CD4-positive, alpha-beta memory T cell (primary cell): ENCODE measurements around the gene BASP1. TPM values are rescaled to one million over a fixed set of nuclear protein-coding genes. Genes with fewer than 3 reads are reported as not detected.

Experiments
- CTCF ChIA-PET: fragments of 350-600 bp; sonication (Branson Sonifier 250); formaldehyde crosslinking; loops from one replicate; lab custom pipeline; 2021; ENCODE audit warnings: inconsistent platforms; ENCODE audit not compliant: partially characterized antibody; lab: Charles Lee
- POLR2A ChIA-PET: fragments of 350-600 bp; sonication (Branson Sonifier 250); formaldehyde crosslinking; loops from one replicate; lab custom pipeline; 2021; ENCODE audit not compliant: partially characterized antibody; lab: Charles Lee
- DNase-seq, 5 donors: peaks; one replicate each; pipeline versions ENCODE4 v3.0.0 to v3.0.0-alpha.2; 2020 to 2022; ENCODE audit warnings: mixed read lengths in 1 of 5
- H3K27ac ChIP-seq: one replicate; pipeline ENCODE4 v1.7.0; 2013; ENCODE audit warnings: low read depth, low read length
- H3K27me3 ChIP-seq: 2 replicates; pipeline ENCODE4 v1.7.0; 2013; ENCODE audit warnings: mild to moderate bottlenecking, low read length, moderate library complexity; ENCODE audit not compliant: insufficient read depth
- H3K36me3 ChIP-seq: 2 replicates; pipeline ENCODE4 v1.7.0; 2013; ENCODE audit warnings: mild to moderate bottlenecking, low read length, moderate library complexity; ENCODE audit not compliant: insufficient read depth
- H3K4me1 ChIP-seq: 2 replicates; pipeline ENCODE4 v1.7.0; 2013; ENCODE audit warnings: mild to moderate bottlenecking, low read length, moderate library complexity; ENCODE audit not compliant: insufficient read depth
- H3K4me3 ChIP-seq, 2 donors: one replicate each; pipeline ENCODE4 v1.7.0; 2013; ENCODE audit warnings: low read length in 2 of 2, mild to moderate bottlenecking in 1 of 2
- H3K9me3 ChIP-seq, 2 donors: one replicate each; pipeline ENCODE4 v1.7.0; 2013; ENCODE audit warnings: low read length in 2 of 2, control low read depth in 1 of 2; ENCODE audit not compliant: control insufficient read depth in 1 of 2
- H3K27ac Mint-ChIP-seq, 7 donors: one replicate each; pipeline ENCODE4 v1.8.0; 2020 to 2021; ENCODE audit warnings: mixed read lengths in 7 of 7, mild to moderate bottlenecking in 6 of 7, inconsistent platforms in 3 of 7, moderate library complexity in 3 of 7
- H3K27me3 Mint-ChIP-seq, 2 donors: one replicate each; pipeline ENCODE4 v1.8.0; 2020 to 2021; ENCODE audit warnings: mixed read lengths in 2 of 2
- H3K36me3 Mint-ChIP-seq, 2 donors: one replicate each; pipeline ENCODE4 v1.8.0; 2020 to 2021; ENCODE audit warnings: mixed read lengths in 2 of 2, inconsistent platforms in 1 of 2, mild to moderate bottlenecking in 1 of 2
- H3K4me1 Mint-ChIP-seq, 4 donors: one replicate each; pipeline ENCODE4 v1.8.0; 2020 to 2021; ENCODE audit warnings: mixed read lengths in 4 of 4, mild to moderate bottlenecking in 1 of 4
- H3K4me3 Mint-ChIP-seq, 8 donors: one replicate each; pipeline ENCODE4 v1.8.0; 2020 to 2021; ENCODE audit warnings: mixed read lengths in 8 of 8, mild to moderate bottlenecking in 7 of 8, moderate library complexity in 6 of 8, inconsistent platforms in 3 of 8
- H3K9me3 Mint-ChIP-seq, 8 donors: one replicate each; pipeline ENCODE4 v1.8.0; 2020 to 2021; ENCODE audit warnings: mixed read lengths in 8 of 8, mild to moderate bottlenecking in 5 of 8, inconsistent platforms in 3 of 8, moderate library complexity in 1 of 8
- intact Hi-C: fragments of 100-400 bp; cut with micrococcal nuclease; formaldehyde crosslinking; loops from one replicate; pipeline ENCODE4 v1.15.1; 2023
- polyA plus RNA-seq, 2 donors: library from polyadenylated mRNA; unstranded; fragments of 300-500 nt; fragmentation: Illumina TruSeq; gene quantifications; one replicate each; pipeline ENCODE4 v1.2.3, GENCODE V29; 2021
- total RNA-seq, 2 experiments: library from RNA; stranded (reverse); gene quantifications; one replicate each; pipeline ENCODE4 v1.2.3, GENCODE V29; 2021

BASP1 gene
- total and polyA plus RNA-seq, 4 experiments from 2014 or later, result 0.10 to 0.90 (median 0.74) TPM

- intact Hi-C loops, result no loop called here
- no peaks in the 10 kb centered on the region for H3K27me3 Mint-ChIP-seq
- POLR2A ChIA-PET, result no interaction called here
These were observed 36.3 kb upstream of the BASP1 start for GRCh38 chr5:17180864-17181723.

GRCh38 chr5:17182494-17182893 is 34.9 kb upstream of the BASP1 start:
- POLR2A ChIA-PET, result no interaction called here

More at GRCh38 chr5:17180864-17181723, 36.3 kb upstream of the BASP1 start:
- H3K36me3 ChIP-seq, result no peaks in the 10 kb centered on the region
- H3K4me1 Mint-ChIP-seq, result no peaks in the 10 kb centered on the region
- DNase-seq, result no peak
- no peaks in the 10 kb centered on the region for H3K9me3 ChIP-seq
- H3K27ac ChIP-seq, result no peak overlapping the region
- H3K27ac Mint-ChIP-seq, result no peak overlapping the region
- CTCF ChIA-PET, result interaction anchor here (3.3 kb wide), 1 partner anchor 9 kb away, joined by 21 read pairs; no protein-coding TSS in a partner anchor
- no peak overlapping the region for H3K4me3 Mint-ChIP-seq
- no peaks in the 10 kb centered on the region for H3K4me1 ChIP-seq
- H3K4me3 ChIP-seq, result no peak overlapping the region
- H3K36me3 Mint-ChIP-seq, result no peaks in the 10 kb centered on the region
- H3K9me3 Mint-ChIP-seq, result peaks cover 0 to 3% (median 0%) of the 10 kb centered on the region in 8 donors
- H3K27me3 ChIP-seq, result no peaks in the 10 kb centered on the region

GRCh38 chr5:17182981-17183380 is 34.5 kb upstream of the BASP1 start:
- H3K27ac Mint-ChIP-seq, result no peak overlapping the region
- DNase-seq, result no peak
- no peak overlapping the region for H3K4me3 Mint-ChIP-seq
- H3K4me3 ChIP-seq, result no peak overlapping the region
- H3K27ac ChIP-seq, result no peak overlapping the region
- no peaks in the 10 kb centered on the region for H3K9me3 ChIP-seq
- no peaks in the 10 kb centered on the region for H3K4me1 ChIP-seq
- H3K4me1 Mint-ChIP-seq, result no peaks in the 10 kb centered on the region
- H3K27me3 ChIP-seq, result no peaks in the 10 kb centered on the region
- H3K9me3 Mint-ChIP-seq, result peaks cover 0 to 3% (median 0%) of the 10 kb centered on the region in 8 donors
- ChIA-PET POLR2A (no interaction called here), CTCF (interaction anchor here (3.3 kb wide), 1 partner anchor 7 kb away, joined by 21 read pairs; no protein-coding TSS in a partner anchor)
- no peaks in the 10 kb centered on the region for H3K36me3 ChIP-seq
- intact Hi-C loops, result no loop called here
- no peaks in the 10 kb centered on the region for H3K36me3 Mint-ChIP-seq
- H3K27me3 Mint-ChIP-seq, result peaks cover 0 to 2% of the 10 kb centered on the region in 2 donors

More at GRCh38 chr5:17182494-17182893, 34.9 kb upstream of the BASP1 start:
- Mint-ChIP-seq H3K9me3 (peaks cover 0 to 3% (median 0%) of the 10 kb centered on the region in 8 donors), H3K27me3 (peaks cover 0 to 2% of the 10 kb centered on the region in 2 donors), H3K36me3 (no peaks in the 10 kb centered on the region), H3K4me1 (no peaks in the 10 kb centered on the region), H3K27ac (no peak overlapping the region), H3K4me3 (no peak overlapping the region)
- H3K9me3 ChIP-seq, result no peaks in the 10 kb centered on the region
- no peak for DNase-seq
- no peak overlapping the region for H3K27ac ChIP-seq
- intact Hi-C loops, result no loop called here
- H3K27me3 ChIP-seq, result no peaks in the 10 kb centered on the region
- no peaks in the 10 kb centered on the region for H3K4me1 ChIP-seq
- H3K36me3 ChIP-seq, result no peaks in the 10 kb centered on the region
- no peak overlapping the region for H3K4me3 ChIP-seq
- CTCF ChIA-PET, result interaction anchor here (3.3 kb wide), 1 partner anchor 8 kb away, joined by 21 read pairs; no protein-coding TSS in a partner anchor

GRCh38 chr5:17183831-17184230 is 33.6 kb upstream of the BASP1 start:
- H3K27me3 ChIP-seq, result no peaks in the 10 kb centered on the region
- ChIA-PET POLR2A (no interaction called here), CTCF (interaction anchor here (1.4 to 1.5 kb wide), 2 partner anchors 10 to 19 kb away, joined by 3 to 4 read pairs; no protein-coding TSS in a partner anchor)
- H3K36me3 Mint-ChIP-seq, result no peaks in the 10 kb centered on the region
- no peak overlapping the region for H3K4me3 ChIP-seq
- no peak overlapping the region for H3K4me3 Mint-ChIP-seq
- peaks cover 0 to 2% of the 10 kb centered on the region in 2 donors for H3K27me3 Mint-ChIP-seq
- H3K9me3 ChIP-seq, result no peaks in the 10 kb centered on the region
- no peak overlapping the region for H3K27ac ChIP-seq
- peaks cover 0 to 3% (median 0%) of the 10 kb centered on the region in 8 donors for H3K9me3 Mint-ChIP-seq
- H3K4me1 ChIP-seq, result no peaks in the 10 kb centered on the region
- no peaks in the 10 kb centered on the region for H3K4me1 Mint-ChIP-seq
- no peak overlapping the region for H3K27ac Mint-ChIP-seq
- DNase-seq, result no peak
- intact Hi-C loops, result no loop called here
- no peaks in the 10 kb centered on the region for H3K36me3 ChIP-seq

GRCh38 chr5:17184588-17184987 is 32.8 kb upstream of the BASP1 start:
- peaks cover 0 to 3% (median 0%) of the 10 kb centered on the region in 4 donors for H3K4me1 Mint-ChIP-seq
- H3K9me3 Mint-ChIP-seq, result peaks cover 0 to 2% (median 0%) of the 10 kb centered on the region in 8 donors
- H3K9me3 ChIP-seq, result no peaks in the 10 kb centered on the region
- ChIA-PET POLR2A (no interaction called here), CTCF (interaction anchor here (1.4 to 1.5 kb wide), 2 partner anchors 10 to 18 kb away, joined by 3 to 4 read pairs; no protein-coding TSS in a partner anchor)
- H3K36me3 Mint-ChIP-seq, result no peaks in the 10 kb centered on the region
- H3K27ac ChIP-seq, result no peak overlapping the region
- no peak overlapping the region for H3K27ac Mint-ChIP-seq
- H3K27me3 Mint-ChIP-seq, result peaks cover 0 to 5% of the 10 kb centered on the region in 2 donors
- H3K36me3 ChIP-seq, result no peaks in the 10 kb centered on the region
- H3K27me3 ChIP-seq, result no peaks in the 10 kb centered on the region
- no peaks in the 10 kb centered on the region for H3K4me1 ChIP-seq
- H3K4me3 Mint-ChIP-seq, result no peak overlapping the region
- H3K4me3 ChIP-seq, result no peak overlapping the region
- intact Hi-C loops, result no loop called here
- no peak for DNase-seq

- Mint-ChIP-seq H3K36me3 (no peaks in the 10 kb centered on the region), H3K27me3 (peaks cover 0 to 5% of the 10 kb centered on the region in 2 donors), H3K27ac (no peak overlapping the region), H3K4me1 (peaks cover 0 to 3% (median 0%) of the 10 kb centered on the region in 4 donors), H3K9me3 (peaks cover 0 to 2% (median 0%) of the 10 kb centered on the region in 8 donors), H3K4me3 (no peak overlapping the region)
- Histone ChIP-seq H3K27ac (no peak overlapping the region), H3K27me3 (no peaks in the 10 kb centered on the region), H3K4me3 (no peak overlapping the region), H3K4me1 (no peaks in the 10 kb centered on the region), H3K9me3 (no peaks in the 10 kb centered on the region), H3K36me3 (no peaks in the 10 kb centered on the region)
- no peak for DNase-seq
- intact Hi-C loops, result loop anchor here (5.0 kb wide), 1 partner anchor 698 kb away; no protein-coding TSS in a partner anchor
- CTCF ChIA-PET, result interaction anchor here (1.4 to 1.5 kb wide), 2 partner anchors 9 to 17 kb away, joined by 3 to 4 read pairs; no protein-coding TSS in a partner anchor
- POLR2A ChIA-PET, result no interaction called here
These were observed 32.1 kb upstream of the BASP1 start for GRCh38 chr5:17185349-17185748.

- no peaks in the 10 kb centered on the region for H3K4me1 ChIP-seq
These were observed 31.7 kb upstream of the BASP1 start for GRCh38 chr5:17185773-17186172.

More at GRCh38 chr5:17185773-17186172, 31.7 kb upstream of the BASP1 start:
- H3K4me3 Mint-ChIP-seq, result no peak overlapping the region
- H3K36me3 Mint-ChIP-seq, result no peaks in the 10 kb centered on the region
- H3K27ac Mint-ChIP-seq, result no peak overlapping the region
- peaks cover 0 to 2% (median 0%) of the 10 kb centered on the region in 8 donors for H3K9me3 Mint-ChIP-seq
- ChIA-PET CTCF (no interaction called here), POLR2A (no interaction called here)
- intact Hi-C loops, result loop anchor here (5.0 kb wide), 1 partner anchor 698 kb away; no protein-coding TSS in a partner anchor
- Histone ChIP-seq H3K27me3 (no peaks in the 10 kb centered on the region), H3K36me3 (no peaks in the 10 kb centered on the region), H3K9me3 (no peaks in the 10 kb centered on the region), H3K27ac (no peak overlapping the region), H3K4me3 (no peak overlapping the region)
- DNase-seq, result no peak
- H3K4me1 Mint-ChIP-seq, result peaks cover 0 to 3% (median 0%) of the 10 kb centered on the region in 4 donors
- peaks cover 0 to 5% of the 10 kb centered on the region in 2 donors for H3K27me3 Mint-ChIP-seq
